ENCODE measurements around the gene PHF1. TPM values are rescaled to one million over a fixed set of nuclear protein-coding genes. Genes with fewer than 3 reads are reported as not detected.

The PHF1 gene
- total RNA-seq, 4 donors from 2014 or later = 68.5 to 91.5 (median 84.9) TPM

DNA sequence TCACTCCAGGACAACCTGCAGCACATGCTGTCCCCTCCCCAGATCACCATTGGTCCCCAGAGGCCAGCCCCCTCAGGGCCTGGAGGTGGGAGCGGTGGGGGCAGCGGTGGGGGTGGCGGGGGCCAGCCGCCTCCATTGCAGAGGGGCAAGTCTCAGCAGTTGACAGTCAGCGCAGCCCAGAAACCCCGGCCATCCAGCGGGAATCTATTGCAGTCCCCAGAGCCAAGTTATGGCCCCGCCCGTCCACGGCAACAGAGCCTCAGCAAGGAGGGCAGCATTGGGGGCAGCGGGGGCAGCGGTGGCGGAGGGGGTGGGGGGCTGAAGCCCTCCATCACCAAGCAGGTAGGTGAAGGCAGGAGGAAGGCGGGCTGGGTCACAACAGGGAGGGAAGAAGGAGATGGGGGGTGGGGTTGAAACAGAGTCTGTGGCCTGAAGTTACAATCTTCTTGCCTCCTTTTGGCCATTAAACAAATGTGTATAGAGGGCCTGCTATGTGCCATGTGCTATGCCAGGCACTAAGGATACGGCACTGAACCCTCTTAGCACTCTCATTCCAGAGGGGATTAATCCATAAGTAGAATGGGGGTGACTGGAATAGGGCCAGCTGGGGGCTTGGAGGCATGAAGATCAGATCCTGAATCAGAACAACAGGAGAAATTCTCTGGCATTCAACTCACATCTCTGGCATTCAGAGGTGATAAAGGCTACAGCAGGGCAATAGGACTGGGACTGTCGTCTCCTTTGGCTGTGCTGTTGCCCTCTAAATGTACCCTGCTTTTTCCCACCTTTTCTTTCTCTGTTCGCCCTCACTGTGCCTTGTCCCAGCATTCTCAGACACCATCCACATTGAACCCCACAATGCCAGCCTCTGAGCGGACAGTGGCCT, 33.0 kb downstream of the PHF1 start:
- no peaks in the 10 kb centered on the region for H3K9me3 ChIP-seq
- intact Hi-C loops (cut with DNase I) = no loop called here
- WGBS = 89% methylated on average over 14 of the region's 18 CpGs
- TF ChIP-seq, protein P1, sequence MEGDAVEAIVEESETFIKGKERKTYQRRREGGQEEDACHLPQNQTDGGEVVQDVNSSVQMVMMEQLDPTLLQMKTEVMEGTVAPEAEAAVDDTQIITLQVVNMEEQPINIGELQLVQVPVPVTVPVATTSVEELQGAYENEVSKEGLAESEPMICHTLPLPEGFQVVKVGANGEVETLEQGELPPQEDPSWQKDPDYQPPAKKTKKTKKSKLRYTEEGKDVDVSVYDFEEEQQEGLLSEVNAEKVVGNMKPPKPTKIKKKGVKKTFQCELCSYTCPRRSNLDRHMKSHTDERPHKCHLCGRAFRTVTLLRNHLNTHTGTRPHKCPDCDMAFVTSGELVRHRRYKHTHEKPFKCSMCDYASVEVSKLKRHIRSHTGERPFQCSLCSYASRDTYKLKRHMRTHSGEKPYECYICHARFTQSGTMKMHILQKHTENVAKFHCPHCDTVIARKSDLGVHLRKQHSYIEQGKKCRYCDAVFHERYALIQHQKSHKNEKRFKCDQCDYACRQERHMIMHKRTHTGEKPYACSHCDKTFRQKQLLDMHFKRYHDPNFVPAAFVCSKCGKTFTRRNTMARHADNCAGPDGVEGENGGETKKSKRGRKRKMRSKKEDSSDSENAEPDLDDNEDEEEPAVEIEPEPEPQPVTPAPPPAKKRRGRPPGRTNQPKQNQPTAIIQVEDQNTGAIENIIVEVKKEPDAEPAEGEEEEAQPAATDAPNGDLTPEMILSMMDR (IDR thresholded peaks at IDR 0.05) = no peak
- TF ChIP-seq POLR2A (IDR thresholded peaks at IDR 0.05; ENCODE audit: low read depth) = no peak
- no peak for TF ChIP-seq EP300 (IDR thresholded peaks at IDR 0.05)
- TF ChIP-seq POLR2AphosphoS5 (IDR thresholded peaks at IDR 0.05) = no peak
- H3K27ac ChIP-seq (replicated peaks in 1 of 4) = no peak overlapping the region
- no peaks in the 10 kb centered on the region for H3K4me1 ChIP-seq
- no peak overlapping the region for H3K4me3 ChIP-seq
- H3K27me3 ChIP-seq = no peaks in the 10 kb centered on the region
- peaks cover 18 to 98% (median 64%) of the 10 kb centered on the region in 4 donors for H3K36me3 ChIP-seq
- DNase-seq (ENCODE audit: extremely low spot score) = no peak

DNA sequence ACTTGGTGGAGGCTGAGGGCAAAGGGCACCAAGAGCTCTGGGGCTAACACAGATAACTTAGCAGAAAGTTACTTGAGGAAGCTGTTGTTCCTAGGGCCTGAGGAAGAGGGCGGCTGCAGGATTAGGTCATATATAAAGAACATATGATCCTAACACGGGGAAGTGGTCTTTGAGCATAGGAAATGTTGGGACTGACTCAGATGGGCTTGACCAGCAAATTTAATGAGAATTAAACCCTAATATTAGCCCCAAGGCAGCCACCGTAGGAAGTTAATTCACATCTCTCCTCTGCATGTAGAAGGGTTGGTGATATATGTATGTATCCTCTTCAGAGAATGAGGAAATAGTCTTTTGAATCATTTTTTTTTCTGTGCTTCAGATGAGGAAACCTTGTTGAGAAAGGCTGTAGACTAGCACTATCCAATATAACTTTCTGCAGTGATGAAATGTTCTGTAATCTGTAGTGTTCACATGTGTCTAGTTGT, 34.3 kb downstream of the PHF1 start:
- H3K9me3 ChIP-seq = no peaks in the 10 kb centered on the region
- no peak overlapping the region for H3K27ac ChIP-seq (replicated peaks in 1 of 4)
- H3K4me3 ChIP-seq = no peak overlapping the region
- intact Hi-C loops (cut with DNase I) = no loop called here
- 72% methylated on average over 3 of the region's 3 CpGs for WGBS
- no peaks in the 10 kb centered on the region for H3K4me1 ChIP-seq
- no peaks in the 10 kb centered on the region for H3K27me3 ChIP-seq
- TF ChIP-seq POLR2AphosphoS5 (IDR thresholded peaks at IDR 0.05) (no peak), EP300 (IDR thresholded peaks at IDR 0.05) (no peak), POLR2A (IDR thresholded peaks at IDR 0.05; ENCODE audit: low read depth) (no peak)
- TF ChIP-seq, protein P1 (IDR thresholded peaks at IDR 0.05) = no peak
- peaks cover 18 to 96% (median 59%) of the 10 kb centered on the region in 4 donors for H3K36me3 ChIP-seq
- DNase-seq (ENCODE audit: extremely low spot score) = no peak

DNA sequence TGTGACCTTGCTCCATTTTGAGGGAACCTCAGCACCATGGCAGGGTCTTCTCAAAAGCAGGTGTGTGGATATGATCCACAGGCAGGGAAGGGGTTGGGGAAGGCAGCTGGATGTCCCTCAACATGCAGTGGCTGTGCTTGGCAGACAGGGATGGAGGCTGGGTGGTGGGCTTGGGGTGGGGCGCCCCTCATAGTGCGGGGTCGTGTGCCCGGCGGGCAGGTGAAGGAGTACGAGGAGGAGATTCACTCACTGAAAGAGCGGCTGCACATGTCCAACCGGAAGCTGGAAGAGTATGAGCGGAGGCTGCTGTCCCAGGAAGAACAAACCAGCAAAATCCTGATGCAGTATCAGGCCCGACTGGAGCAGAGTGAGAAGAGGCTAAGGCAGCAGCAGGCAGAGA, 35.5 kb downstream of the PHF1 start:
- intact Hi-C loops (cut with DNase I) = no loop called here

GRCh38 chr6:33450434-33450833, 39.6 kb downstream of the PHF1 start:
- TF ChIP-seq, protein P1 (IDR thresholded peaks at IDR 0.05) = no peak
- TF ChIP-seq POLR2A (IDR thresholded peaks at IDR 0.05; ENCODE audit: low read depth) (no peak), EP300 (IDR thresholded peaks at IDR 0.05) (no peak), POLR2AphosphoS5 (IDR thresholded peaks at IDR 0.05) (no peak)
- Histone ChIP-seq H3K9me3 (no peaks in the 10 kb centered on the region), H3K4me3 (no peak overlapping the region), H3K36me3 (peaks cover 0 to 49% (median 30%) of the 10 kb centered on the region in 4 donors), H3K27ac (replicated peaks in 1 of 4) (no peak overlapping the region), H3K4me1 (peaks cover 17 to 26% (median 23%) of the 10 kb centered on the region in 4 donors), H3K27me3 (no peaks in the 10 kb centered on the region)
- WGBS = 57% methylated on average over 3 of the region's 3 CpGs
- no peak for DNase-seq (ENCODE audit: extremely low spot score)
- intact Hi-C loops (cut with DNase I) = loop anchor here (10.0 kb wide), 2 partner anchors 56 to 124 kb away; partner anchors contain the start of gene KIFC1

More for the DNA sequence above, 35.5 kb downstream of the PHF1 start:
- Histone ChIP-seq H3K36me3 (peaks cover 16 to 84% (median 54%) of the 10 kb centered on the region in 4 donors), H3K4me1 (no peaks in the 10 kb centered on the region), H3K27me3 (no peaks in the 10 kb centered on the region), H3K9me3 (no peaks in the 10 kb centered on the region), H3K27ac (replicated peaks in 1 of 4) (no peak overlapping the region), H3K4me3 (no peak overlapping the region)
- no peak for TF ChIP-seq POLR2A (IDR thresholded peaks at IDR 0.05; ENCODE audit: low read depth)
- no peak for TF ChIP-seq POLR2AphosphoS5 (IDR thresholded peaks at IDR 0.05)
- no peak for TF ChIP-seq EP300 (IDR thresholded peaks at IDR 0.05)
- TF ChIP-seq, protein P1 (IDR thresholded peaks at IDR 0.05) = no peak
- WGBS = 92% methylated on average over 10 of the region's 10 CpGs
- DNase-seq (ENCODE audit: extremely low spot score) = no peak

All from esophagus muscularis mucosa (tissue), 4 donors.